CD4-positive, alpha-beta memory T cell (primary cell): Measurements from ENCODE around the gene RSPH10B. TPM values are rescaled to one million over a fixed set of nuclear protein-coding genes. Genes with fewer than 3 reads are reported as not detected.
"Not testable (repeated sequence)": the region's sequence is repeated elsewhere in the genome, so short reads cannot be mapped to it uniquely, and the experiment has no call there.

Source experiments
- CTCF ChIA-PET: fragments of 350-600 bp; sonication (Branson Sonifier 250); formaldehyde crosslinking; loops from one replicate; lab custom pipeline; 2021; ENCODE audit warnings: inconsistent platforms; ENCODE audit not compliant: partially characterized antibody; lab: Charles Lee
- POLR2A ChIA-PET: fragments of 350-600 bp; sonication (Branson Sonifier 250); formaldehyde crosslinking; loops from one replicate; lab custom pipeline; 2021; ENCODE audit not compliant: partially characterized antibody; lab: Charles Lee
- DNase-seq, 5 donors: peaks; one replicate each; pipeline versions ENCODE4 v3.0.0 to v3.0.0-alpha.2; 2020 to 2022; ENCODE audit warnings: mixed read lengths in 1 of 5
- H3K27ac ChIP-seq: one replicate; pipeline ENCODE4 v1.7.0; 2013; ENCODE audit warnings: low read depth, low read length
- H3K27me3 ChIP-seq: 2 replicates; pipeline ENCODE4 v1.7.0; 2013; ENCODE audit warnings: mild to moderate bottlenecking, low read length, moderate library complexity; ENCODE audit not compliant: insufficient read depth
- H3K36me3 ChIP-seq: 2 replicates; pipeline ENCODE4 v1.7.0; 2013; ENCODE audit warnings: mild to moderate bottlenecking, low read length, moderate library complexity; ENCODE audit not compliant: insufficient read depth
- H3K4me1 ChIP-seq: 2 replicates; pipeline ENCODE4 v1.7.0; 2013; ENCODE audit warnings: mild to moderate bottlenecking, low read length, moderate library complexity; ENCODE audit not compliant: insufficient read depth
- H3K4me3 ChIP-seq, 2 donors: one replicate each; pipeline ENCODE4 v1.7.0; 2013; ENCODE audit warnings: low read length in 2 of 2, mild to moderate bottlenecking in 1 of 2
- H3K9me3 ChIP-seq, 2 donors: one replicate each; pipeline ENCODE4 v1.7.0; 2013; ENCODE audit warnings: low read length in 2 of 2, control low read depth in 1 of 2; ENCODE audit not compliant: control insufficient read depth in 1 of 2
- H3K27ac Mint-ChIP-seq, 7 donors: one replicate each; pipeline ENCODE4 v1.8.0; 2020 to 2021; ENCODE audit warnings: mixed read lengths in 7 of 7, mild to moderate bottlenecking in 6 of 7, inconsistent platforms in 3 of 7, moderate library complexity in 3 of 7
- H3K27me3 Mint-ChIP-seq, 2 donors: one replicate each; pipeline ENCODE4 v1.8.0; 2020 to 2021; ENCODE audit warnings: mixed read lengths in 2 of 2
- H3K36me3 Mint-ChIP-seq, 2 donors: one replicate each; pipeline ENCODE4 v1.8.0; 2020 to 2021; ENCODE audit warnings: mixed read lengths in 2 of 2, inconsistent platforms in 1 of 2, mild to moderate bottlenecking in 1 of 2
- H3K4me1 Mint-ChIP-seq, 4 donors: one replicate each; pipeline ENCODE4 v1.8.0; 2020 to 2021; ENCODE audit warnings: mixed read lengths in 4 of 4, mild to moderate bottlenecking in 1 of 4
- H3K4me3 Mint-ChIP-seq, 8 donors: one replicate each; pipeline ENCODE4 v1.8.0; 2020 to 2021; ENCODE audit warnings: mixed read lengths in 8 of 8, mild to moderate bottlenecking in 7 of 8, moderate library complexity in 6 of 8, inconsistent platforms in 3 of 8
- H3K9me3 Mint-ChIP-seq, 8 donors: one replicate each; pipeline ENCODE4 v1.8.0; 2020 to 2021; ENCODE audit warnings: mixed read lengths in 8 of 8, mild to moderate bottlenecking in 5 of 8, inconsistent platforms in 3 of 8, moderate library complexity in 1 of 8
- intact Hi-C: fragments of 100-400 bp; cut with micrococcal nuclease; formaldehyde crosslinking; loops from one replicate; pipeline ENCODE4 v1.15.1; 2023
- polyA plus RNA-seq, 2 donors: library from polyadenylated mRNA; unstranded; fragments of 300-500 nt; fragmentation: Illumina TruSeq; gene quantifications; one replicate each; pipeline ENCODE4 v1.2.3, GENCODE V29; 2021
- total RNA-seq, 2 experiments: library from RNA; stranded (reverse); gene quantifications; one replicate each; pipeline ENCODE4 v1.2.3, GENCODE V29; 2021

Gene RSPH10B
- total RNA-seq, result not detected
- polyA plus RNA-seq, result not detected

GRCh38 chr7:5970347-5970911, at the start of gene RSPH10B:
RSPH10B (minus strand) TSS chr7:5970689; CDS start chr7:5967116, 3,573 bp downstream.
- H3K4me3 ChIP-seq, H3K27me3 ChIP-seq, H3K9me3 Mint-ChIP-seq, H3K27me3 Mint-ChIP-seq, H3K36me3 Mint-ChIP-seq, intact Hi-C loops, H3K4me1 Mint-ChIP-seq, H3K9me3 ChIP-seq, CTCF ChIA-PET, H3K4me3 Mint-ChIP-seq, DNase-seq, POLR2A ChIA-PET, H3K4me1 ChIP-seq, H3K36me3 ChIP-seq, H3K27ac Mint-ChIP-seq, H3K27ac ChIP-seq: not testable (repeated sequence)

- Mint-ChIP-seq H3K4me3 (no peak overlapping the region), H3K4me1 (peaks cover 0 to 13% (median 8%) of the 10 kb centered on the region in 4 donors), H3K27me3 (no peaks in the 10 kb centered on the region), H3K27ac (peak overlapping the region in 2 of 7 donors; percentile 24 to 32), H3K36me3 (peaks cover 26 to 35% of the 10 kb centered on the region in 2 donors), H3K9me3 (no peaks in the 10 kb centered on the region)
- Histone ChIP-seq H3K4me1 (no peaks in the 10 kb centered on the region), H3K4me3 (no peak overlapping the region), H3K27ac (no peak overlapping the region), H3K27me3 (no peaks in the 10 kb centered on the region), H3K9me3 (no peaks in the 10 kb centered on the region), H3K36me3 (peaks cover 26% of the 10 kb centered on the region)
- intact Hi-C loops, result no loop called here
- ChIA-PET CTCF (no interaction called here), POLR2A (interaction anchor here (1.8 kb wide), 1 partner anchor 9 kb away, joined by 5 read pairs; no protein-coding TSS in a partner anchor)
- no peak for DNase-seq
Measured at GRCh38 chr7:6016653-6016966, 46.1 kb upstream of the RSPH10B start.

GRCh38 chr7:6015917-6016652, 45.6 kb upstream of the RSPH10B start:
- peaks cover 22 to 30% of the 10 kb centered on the region in 2 donors for H3K36me3 Mint-ChIP-seq
- Histone ChIP-seq H3K4me3 (no peak overlapping the region), H3K27ac (no peak overlapping the region), H3K36me3 (peaks cover 26% of the 10 kb centered on the region), H3K9me3 (no peaks in the 10 kb centered on the region), H3K27me3 (no peaks in the 10 kb centered on the region), H3K4me1 (no peaks in the 10 kb centered on the region)
- no peak for DNase-seq
- H3K27ac Mint-ChIP-seq, result peak overlapping the region in 4 of 7 donors; percentile 12 to 47 (median 25)
- H3K27me3 Mint-ChIP-seq, result no peaks in the 10 kb centered on the region
- no peak overlapping the region for H3K4me3 Mint-ChIP-seq
- intact Hi-C loops, result no loop called here
- ChIA-PET POLR2A (interaction anchor here (1.8 kb wide), 1 partner anchor 9 kb away, joined by 5 read pairs; no protein-coding TSS in a partner anchor), CTCF (interaction anchor here (1.1 kb wide), 1 partner anchor 10 kb away, joined by 4 read pairs; no protein-coding TSS in a partner anchor)
- peaks cover 4 to 17% (median 8%) of the 10 kb centered on the region in 4 donors for H3K4me1 Mint-ChIP-seq
- H3K9me3 Mint-ChIP-seq, result no peaks in the 10 kb centered on the region

- Mint-ChIP-seq H3K27ac (peak overlapping the region in 6 of 7 donors; percentile 12 to 84 (median 60)), H3K36me3 (peaks cover 9 to 16% of the 10 kb centered on the region in 2 donors), H3K4me3 (no peak overlapping the region), H3K4me1 (peaks cover 14 to 36% (median 22%) of the 10 kb centered on the region in 4 donors), H3K27me3 (no peaks in the 10 kb centered on the region), H3K9me3 (no peaks in the 10 kb centered on the region)
- Histone ChIP-seq H3K4me1 (peaks cover 17% of the 10 kb centered on the region), H3K27ac (no peak overlapping the region), H3K9me3 (no peaks in the 10 kb centered on the region), H3K36me3 (peaks cover 13% of the 10 kb centered on the region), H3K4me3 (no peak overlapping the region), H3K27me3 (no peaks in the 10 kb centered on the region)
- intact Hi-C loops, result no loop called here
- ChIA-PET CTCF (interaction anchor here (1.1 to 1.6 kb wide), 2 partner anchors 12 to 94 kb away, joined by 3 to 5 read pairs; no protein-coding TSS in a partner anchor), POLR2A (no interaction called here)
- DNase-seq, result no peak
Measured at GRCh38 chr7:6012355-6013104, 42.0 kb upstream of the RSPH10B start.

- Mint-ChIP-seq H3K4me1 (peaks cover 19 to 44% (median 26%) of the 10 kb centered on the region in 4 donors), H3K4me3 (no peak overlapping the region), H3K27me3 (no peaks in the 10 kb centered on the region), H3K27ac (peak overlapping the region in 4 of 7 donors; percentile 25 to 69 (median 48)), H3K36me3 (peaks cover 7 to 10% of the 10 kb centered on the region in 2 donors), H3K9me3 (no peaks in the 10 kb centered on the region)
- H3K36me3 ChIP-seq, result peaks cover 8% of the 10 kb centered on the region
- intact Hi-C loops, result no loop called here
- no peak for DNase-seq
- H3K4me1 ChIP-seq, result peaks cover 21% of the 10 kb centered on the region
- no peaks in the 10 kb centered on the region for H3K9me3 ChIP-seq
- POLR2A ChIA-PET, result no interaction called here
- H3K27me3 ChIP-seq, result no peaks in the 10 kb centered on the region
- H3K27ac ChIP-seq, result no peak overlapping the region
- no peak overlapping the region for H3K4me3 ChIP-seq
- CTCF ChIA-PET, result interaction anchor here (1.1 to 1.6 kb wide), 2 partner anchors 13 to 95 kb away, joined by 3 to 5 read pairs; no protein-coding TSS in a partner anchor
Measured at GRCh38 chr7:6011541-6011940, 41.1 kb upstream of the RSPH10B start.

DNA sequence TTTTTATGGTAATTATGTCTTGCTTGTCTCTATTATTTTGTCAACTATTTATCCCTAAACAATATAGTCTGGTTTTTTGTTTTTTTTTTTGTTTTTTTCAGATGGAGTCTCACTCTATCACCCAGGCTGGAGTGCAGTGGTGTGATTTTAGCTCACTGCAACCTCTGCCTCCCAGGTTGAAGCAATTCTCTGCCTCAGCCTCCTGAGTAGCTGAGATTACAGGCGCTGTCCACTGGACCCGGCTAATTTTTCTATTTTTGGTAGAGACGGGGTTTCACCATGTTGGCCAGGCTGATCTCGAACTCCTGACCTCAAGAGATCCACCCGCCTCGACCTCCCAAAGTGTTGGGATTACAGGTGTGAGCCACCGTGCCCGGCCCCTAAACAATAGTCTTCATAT, 39.9 kb upstream of the RSPH10B start:
- H3K9me3 ChIP-seq, H3K9me3 Mint-ChIP-seq, H3K27me3 Mint-ChIP-seq, POLR2A ChIA-PET, CTCF ChIA-PET, H3K36me3 ChIP-seq, H3K27me3 ChIP-seq, H3K4me3 ChIP-seq, H3K27ac ChIP-seq, DNase-seq, H3K36me3 Mint-ChIP-seq, intact Hi-C loops: not testable (repeated sequence)
- H3K27ac Mint-ChIP-seq, result peak overlapping the region; percentile 20 to 93 (median 85)
- peaks cover 21% of the 10 kb centered on the region for H3K4me1 ChIP-seq
- H3K4me3 Mint-ChIP-seq, result peak overlapping the region; percentile 57 to 97 (median 82)
- peaks cover 19 to 44% (median 26%) of the 10 kb centered on the region in 4 donors for H3K4me1 Mint-ChIP-seq
